ENCODE measurements around the gene HEY2. TPM values are rescaled to one million over a fixed set of nuclear protein-coding genes. Genes with fewer than 3 reads are reported as not detected.

HEY2 gene
- total and polyA plus RNA-seq, 4 donors = 1.0 to 2.0 (median 1.4) TPM

DNA sequence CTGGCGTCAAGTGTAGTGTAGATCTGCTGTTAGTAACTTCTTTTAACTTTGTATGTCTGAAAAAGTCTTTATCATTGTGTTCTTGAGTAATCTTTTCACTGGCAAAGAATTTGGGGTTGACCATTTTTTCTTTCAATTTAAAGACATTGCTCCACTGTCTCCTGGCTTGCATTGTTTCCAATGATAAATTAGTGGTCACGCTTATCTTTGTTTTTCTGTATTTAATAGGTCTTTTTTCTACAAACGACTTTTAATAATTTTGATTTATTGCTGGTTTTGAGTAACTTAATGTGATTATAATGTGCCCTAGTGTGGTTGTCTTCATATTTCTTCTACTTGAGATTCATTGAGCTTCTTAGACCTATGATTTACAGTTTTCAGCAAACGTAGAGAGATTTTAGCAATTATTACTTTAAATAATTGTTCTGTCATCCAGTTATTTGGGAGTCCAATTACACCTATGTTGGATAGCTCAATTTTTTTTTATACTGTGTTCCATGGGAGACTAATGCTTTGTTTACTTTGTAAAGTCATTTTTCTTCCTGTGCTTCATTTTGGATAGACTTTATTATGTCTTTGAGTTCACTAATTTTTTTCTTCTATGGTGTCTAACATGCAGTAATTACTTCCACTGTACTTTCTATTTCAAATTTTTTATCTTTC lies 38.3 kb upstream of the HEY2 start:
- Histone ChIP-seq H3K27ac (ENCODE audit: low read depth in 1 of 2, low read length in 2 of 2) (no peak overlapping the region), H3K9me3 (ENCODE audit: control insufficient read depth in 4 of 4, low read length in 3 of 4) (peaks cover 1 to 4% (median 4%) of the 10 kb centered on the region in 4 donors), H3K36me3 (ENCODE audit: control insufficient read depth in 4 of 4, insufficient read depth in 3 of 4, low read depth in 1 of 4, low read length in 3 of 4) (no peaks in the 10 kb centered on the region), H3K4me3 (ENCODE audit: low read depth in 1 of 3, low read length in 3 of 3) (no peak overlapping the region), H3K4me1 (ENCODE audit: control insufficient read depth in 4 of 4, insufficient read depth in 4 of 4, low read length in 3 of 4) (no peaks in the 10 kb centered on the region), H3K27me3 (ENCODE audit: control insufficient read depth in 4 of 4, insufficient read depth in 4 of 4, low read length in 3 of 4) (no peaks in the 10 kb centered on the region), H3K9ac (ENCODE audit: low read depth in 1 of 2, low read length in 2 of 2) (no peak overlapping the region)
- 91% methylated on average over 4 of the region's 4 CpGs for WGBS
- DNase-seq (ENCODE audit: low spot score) = no peak
- TF ChIP-seq SP1 (IDR thresholded peaks at IDR 0.05) (no peak), HNF4A (conservative IDR thresholded peaks at IDR 0.05) (no peak), FOXA2 (IDR thresholded peaks at IDR 0.05) (no peak), FOXA1 (IDR thresholded peaks at IDR 0.05) (no peak), RXRA (IDR thresholded peaks at IDR 0.05) (no peak), NR2F2 (IDR thresholded peaks at IDR 0.05) (no peak), TAF1 (conservative IDR thresholded peaks at IDR 0.05) (no peak), JUND (IDR thresholded peaks at IDR 0.05) (no peak)
- TF ChIP-seq, protein P1, sequence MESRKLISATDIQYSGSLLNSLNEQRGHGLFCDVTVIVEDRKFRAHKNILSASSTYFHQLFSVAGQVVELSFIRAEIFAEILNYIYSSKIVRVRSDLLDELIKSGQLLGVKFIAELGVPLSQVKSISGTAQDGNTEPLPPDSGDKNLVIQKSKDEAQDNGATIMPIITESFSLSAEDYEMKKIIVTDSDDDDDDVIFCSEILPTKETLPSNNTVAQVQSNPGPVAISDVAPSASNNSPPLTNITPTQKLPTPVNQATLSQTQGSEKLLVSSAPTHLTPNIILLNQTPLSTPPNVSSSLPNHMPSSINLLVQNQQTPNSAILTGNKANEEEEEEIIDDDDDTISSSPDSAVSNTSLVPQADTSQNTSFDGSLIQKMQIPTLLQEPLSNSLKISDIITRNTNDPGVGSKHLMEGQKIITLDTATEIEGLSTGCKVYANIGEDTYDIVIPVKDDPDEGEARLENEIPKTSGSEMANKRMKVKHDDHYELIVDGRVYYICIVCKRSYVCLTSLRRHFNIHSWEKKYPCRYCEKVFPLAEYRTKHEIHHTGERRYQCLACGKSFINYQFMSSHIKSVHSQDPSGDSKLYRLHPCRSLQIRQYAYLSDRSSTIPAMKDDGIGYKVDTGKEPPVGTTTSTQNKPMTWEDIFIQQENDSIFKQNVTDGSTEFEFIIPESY (IDR thresholded peaks at IDR 0.05) = no peak
- TF ChIP-seq, protein P2, sequence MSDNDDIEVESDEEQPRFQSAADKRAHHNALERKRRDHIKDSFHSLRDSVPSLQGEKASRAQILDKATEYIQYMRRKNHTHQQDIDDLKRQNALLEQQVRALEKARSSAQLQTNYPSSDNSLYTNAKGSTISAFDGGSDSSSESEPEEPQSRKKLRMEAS (IDR thresholded peaks at IDR 0.05) = no peak

DNA sequence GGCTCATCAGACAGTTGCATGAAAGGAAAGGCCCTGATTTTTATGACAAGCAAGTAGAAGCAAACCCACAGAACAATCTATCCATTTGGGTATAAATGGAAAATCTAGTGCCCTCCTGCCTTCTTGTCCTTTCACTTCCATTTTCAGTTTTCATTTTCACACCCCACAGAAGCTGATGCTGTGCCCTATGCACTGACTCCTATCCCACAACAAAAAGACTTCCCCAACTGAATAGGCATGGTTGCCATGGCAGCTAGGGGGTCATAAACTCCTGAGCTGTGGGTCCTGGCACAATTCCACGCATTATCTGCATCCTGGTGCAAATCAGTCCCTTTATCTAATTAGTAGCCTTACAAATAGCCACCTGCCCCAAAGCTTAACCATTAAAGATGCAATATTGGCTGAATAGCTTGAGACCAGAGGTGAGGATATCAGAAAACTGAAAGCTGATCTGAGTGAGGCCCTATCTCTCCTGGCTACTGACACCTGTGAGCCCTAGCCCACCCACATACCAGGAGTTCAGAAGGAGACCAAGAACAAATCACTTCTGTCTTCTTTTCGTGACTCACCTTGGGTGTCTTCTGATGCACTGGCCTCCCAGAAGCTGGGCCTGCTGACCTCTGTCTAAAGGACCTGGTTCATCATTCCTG lies 34.9 kb upstream of the HEY2 start:
- Histone ChIP-seq H3K36me3 (ENCODE audit: control insufficient read depth in 4 of 4, insufficient read depth in 3 of 4, low read depth in 1 of 4, low read length in 3 of 4) (no peaks in the 10 kb centered on the region), H3K27ac (ENCODE audit: low read depth in 1 of 2, low read length in 2 of 2) (no peak overlapping the region), H3K27me3 (ENCODE audit: control insufficient read depth in 4 of 4, insufficient read depth in 4 of 4, low read length in 3 of 4) (no peaks in the 10 kb centered on the region), H3K4me1 (ENCODE audit: control insufficient read depth in 4 of 4, insufficient read depth in 4 of 4, low read length in 3 of 4) (no peaks in the 10 kb centered on the region), H3K4me3 (ENCODE audit: low read depth in 1 of 3, low read length in 3 of 3) (no peak overlapping the region), H3K9me3 (ENCODE audit: control insufficient read depth in 4 of 4, low read length in 3 of 4) (peaks cover 1 to 4% (median 4%) of the 10 kb centered on the region in 4 donors), H3K9ac (ENCODE audit: low read depth in 1 of 2, low read length in 2 of 2) (no peak overlapping the region)
- 90% methylated on average over 2 of the region's 2 CpGs for WGBS
- TF ChIP-seq, protein P1 (IDR thresholded peaks at IDR 0.05) = no peak
- TF ChIP-seq YY1 (IDR thresholded peaks at IDR 0.05) (no peak), RXRA (IDR thresholded peaks at IDR 0.05) (no peak), HNF4G (IDR thresholded peaks at IDR 0.05) (no peak)
- TF ChIP-seq, protein P3, sequence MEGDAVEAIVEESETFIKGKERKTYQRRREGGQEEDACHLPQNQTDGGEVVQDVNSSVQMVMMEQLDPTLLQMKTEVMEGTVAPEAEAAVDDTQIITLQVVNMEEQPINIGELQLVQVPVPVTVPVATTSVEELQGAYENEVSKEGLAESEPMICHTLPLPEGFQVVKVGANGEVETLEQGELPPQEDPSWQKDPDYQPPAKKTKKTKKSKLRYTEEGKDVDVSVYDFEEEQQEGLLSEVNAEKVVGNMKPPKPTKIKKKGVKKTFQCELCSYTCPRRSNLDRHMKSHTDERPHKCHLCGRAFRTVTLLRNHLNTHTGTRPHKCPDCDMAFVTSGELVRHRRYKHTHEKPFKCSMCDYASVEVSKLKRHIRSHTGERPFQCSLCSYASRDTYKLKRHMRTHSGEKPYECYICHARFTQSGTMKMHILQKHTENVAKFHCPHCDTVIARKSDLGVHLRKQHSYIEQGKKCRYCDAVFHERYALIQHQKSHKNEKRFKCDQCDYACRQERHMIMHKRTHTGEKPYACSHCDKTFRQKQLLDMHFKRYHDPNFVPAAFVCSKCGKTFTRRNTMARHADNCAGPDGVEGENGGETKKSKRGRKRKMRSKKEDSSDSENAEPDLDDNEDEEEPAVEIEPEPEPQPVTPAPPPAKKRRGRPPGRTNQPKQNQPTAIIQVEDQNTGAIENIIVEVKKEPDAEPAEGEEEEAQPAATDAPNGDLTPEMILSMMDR (IDR thresholded peaks at IDR 0.05; ENCODE audit: low read depth, low read length, missing input control) = no peak
- TF ChIP-seq, protein P4, sequence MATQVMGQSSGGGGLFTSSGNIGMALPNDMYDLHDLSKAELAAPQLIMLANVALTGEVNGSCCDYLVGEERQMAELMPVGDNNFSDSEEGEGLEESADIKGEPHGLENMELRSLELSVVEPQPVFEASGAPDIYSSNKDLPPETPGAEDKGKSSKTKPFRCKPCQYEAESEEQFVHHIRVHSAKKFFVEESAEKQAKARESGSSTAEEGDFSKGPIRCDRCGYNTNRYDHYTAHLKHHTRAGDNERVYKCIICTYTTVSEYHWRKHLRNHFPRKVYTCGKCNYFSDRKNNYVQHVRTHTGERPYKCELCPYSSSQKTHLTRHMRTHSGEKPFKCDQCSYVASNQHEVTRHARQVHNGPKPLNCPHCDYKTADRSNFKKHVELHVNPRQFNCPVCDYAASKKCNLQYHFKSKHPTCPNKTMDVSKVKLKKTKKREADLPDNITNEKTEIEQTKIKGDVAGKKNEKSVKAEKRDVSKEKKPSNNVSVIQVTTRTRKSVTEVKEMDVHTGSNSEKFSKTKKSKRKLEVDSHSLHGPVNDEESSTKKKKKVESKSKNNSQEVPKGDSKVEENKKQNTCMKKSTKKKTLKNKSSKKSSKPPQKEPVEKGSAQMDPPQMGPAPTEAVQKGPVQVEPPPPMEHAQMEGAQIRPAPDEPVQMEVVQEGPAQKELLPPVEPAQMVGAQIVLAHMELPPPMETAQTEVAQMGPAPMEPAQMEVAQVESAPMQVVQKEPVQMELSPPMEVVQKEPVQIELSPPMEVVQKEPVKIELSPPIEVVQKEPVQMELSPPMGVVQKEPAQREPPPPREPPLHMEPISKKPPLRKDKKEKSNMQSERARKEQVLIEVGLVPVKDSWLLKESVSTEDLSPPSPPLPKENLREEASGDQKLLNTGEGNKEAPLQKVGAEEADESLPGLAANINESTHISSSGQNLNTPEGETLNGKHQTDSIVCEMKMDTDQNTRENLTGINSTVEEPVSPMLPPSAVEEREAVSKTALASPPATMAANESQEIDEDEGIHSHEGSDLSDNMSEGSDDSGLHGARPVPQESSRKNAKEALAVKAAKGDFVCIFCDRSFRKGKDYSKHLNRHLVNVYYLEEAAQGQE (IDR thresholded peaks at IDR 0.05) = no peak
- no peak for DNase-seq (ENCODE audit: low spot score)

All from liver (tissue), 9 donors.